WTC11 (cell line): ENCODE measurements around the gene SCNN1B. TPM values are rescaled to one million over a fixed set of nuclear protein-coding genes. Genes with fewer than 3 reads are reported as not detected.

Experiments
- ATAC-seq: fragments of 200-7000 bp; cut with Tn5 transposase; 2 replicates; pipeline ENCODE4 v1.10.0; 2021; ENCODE audit warnings: mild to moderate bottlenecking, moderate library complexity
- CTCF ChIA-PET: fragments of 300-600 bp; sonication (Branson Sonifier 250); formaldehyde crosslinking; loops from one replicate; lab custom pipeline; 2021; ENCODE audit warnings: antibody characterized with exemption; lab: Charles Lee
- POLR2A ChIA-PET: fragments of 350-600 bp; sonication (Branson Sonifier 250); formaldehyde crosslinking; loops from one replicate; lab custom pipeline; 2021; ENCODE audit warnings: antibody characterized with exemption; lab: Charles Lee
- DNase-seq: peaks from one replicate; pipeline ENCODE4 v3.0.0; 2021; ENCODE audit warnings: low spot score
- H3K27ac Mint-ChIP-seq: 2 replicates; pipeline ENCODE4 v1.8.0; 2021; ENCODE audit warnings: mixed read lengths
- H3K27me3 Mint-ChIP-seq: 2 replicates; pipeline ENCODE4 v1.8.0; 2021; ENCODE audit warnings: low read depth, mild to moderate bottlenecking, moderate library complexity, mixed read lengths
- H3K36me3 Mint-ChIP-seq: 2 replicates; pipeline ENCODE4 v1.8.0; 2021; ENCODE audit warnings: mixed read lengths
- H3K4me1 Mint-ChIP-seq: 2 replicates; pipeline ENCODE4 v1.8.0; 2022; ENCODE audit warnings: mixed read lengths
- H3K4me3 Mint-ChIP-seq: 2 replicates; pipeline ENCODE4 v1.8.0; 2021; ENCODE audit warnings: mild to moderate bottlenecking, moderate library complexity, mixed read lengths
- H3K9me3 Mint-ChIP-seq: 2 replicates; pipeline ENCODE4 v1.8.0; 2021; ENCODE audit warnings: mixed read lengths
- ELF4 ChIP-seq: sonication (generic); formaldehyde crosslinking; IDR thresholded peaks from 2 replicates; pipeline ENCODE4 v1.8.1; 2022; ENCODE audit warnings: low read depth, mild to moderate bottlenecking, moderate library complexity, missing genetic modification reagents
- FOXJ3 ChIP-seq: sonication (generic); formaldehyde crosslinking; IDR thresholded peaks from 2 replicates; pipeline ENCODE4 v1.9.0; 2021; ENCODE audit warnings: missing genetic modification reagents, mild to moderate bottlenecking, borderline replicate concordance
- GABPB1 ChIP-seq: sonication (generic); formaldehyde crosslinking; IDR thresholded peaks from 2 replicates; pipeline ENCODE4 v1.8.1; 2023; ENCODE audit warnings: mild to moderate bottlenecking, missing genetic modification reagents
- MXD4 ChIP-seq: fragments of 250-450 bp; sonication (Bioruptor Pico); IDR thresholded peaks from 2 replicates; pipeline ENCODE4 v1.8.0; 2021; ENCODE audit warnings: mild to moderate bottlenecking, moderate library complexity, borderline replicate concordance
- MYBL2 ChIP-seq: sonication (generic); formaldehyde crosslinking; IDR thresholded peaks from 2 replicates; pipeline ENCODE4 v1.8.1; 2023; ENCODE audit warnings: mild to moderate bottlenecking, moderate library complexity, missing genetic modification reagents
- NFATC4 ChIP-seq: fragments of 250-450 bp; sonication (Bioruptor Pico); IDR thresholded peaks from 2 replicates; pipeline ENCODE4 v1.9.0; 2021; ENCODE audit warnings: mild to moderate bottlenecking
- NR1H2 ChIP-seq: sonication (generic); formaldehyde crosslinking; IDR thresholded peaks from 2 replicates; pipeline ENCODE4 v1.9.0; 2021; ENCODE audit warnings: mild to moderate bottlenecking, moderate library complexity, missing genetic modification reagents
- SMAD4 ChIP-seq: sonication (generic); formaldehyde crosslinking; IDR thresholded peaks from 2 replicates; pipeline ENCODE4 v1.8.0; 2022; ENCODE audit warnings: mild to moderate bottlenecking, missing genetic modification reagents
- ZBTB43 ChIP-seq: sonication (generic); formaldehyde crosslinking; IDR thresholded peaks from 2 replicates; pipeline ENCODE4 v1.8.1; 2023; ENCODE audit warnings: mild to moderate bottlenecking, missing genetic modification reagents
- ZNF317 ChIP-seq: sonication (generic); formaldehyde crosslinking; IDR thresholded peaks from 2 replicates; pipeline ENCODE4 v1.8.1; 2023; ENCODE audit warnings: low read depth, mild to moderate bottlenecking, moderate library complexity, missing genetic modification reagents, borderline replicate concordance
- ZNF416 ChIP-seq: fragments of 250-450 bp; sonication (Bioruptor Pico); IDR thresholded peaks from 2 replicates; pipeline ENCODE4 v1.9.0; 2021; ENCODE audit warnings: mild to moderate bottlenecking, inconsistent platforms
- total RNA-seq: library from RNA; stranded (reverse); gene quantifications from 3 replicates; pipeline ENCODE4 v1.2.3, GENCODE V29; 2021
- TF ChIP-seq, protein P1 (sequence below): sonication (generic); formaldehyde crosslinking; IDR thresholded peaks from 2 replicates; pipeline ENCODE4 v1.8.0; 2023; ENCODE audit warnings: missing genetic modification reagents, mild to moderate bottlenecking, borderline replicate concordance
- TF ChIP-seq, protein P2 (sequence below): sonication (generic); formaldehyde crosslinking; conservative IDR thresholded peaks from 2 replicates; pipeline ENCODE4 v1.8.1; 2023; ENCODE audit warnings: mild to moderate bottlenecking, low read depth, missing genetic modification reagents, moderate library complexity
- TF ChIP-seq, protein P3 (sequence below): sonication (generic); formaldehyde crosslinking; IDR thresholded peaks from 2 replicates; pipeline ENCODE4 v1.8.0; 2022; ENCODE audit warnings: mild to moderate bottlenecking, missing genetic modification reagents

The SCNN1B gene
- total RNA-seq, 1 experiment from 2014 or later = 4.8 TPM

DNA sequence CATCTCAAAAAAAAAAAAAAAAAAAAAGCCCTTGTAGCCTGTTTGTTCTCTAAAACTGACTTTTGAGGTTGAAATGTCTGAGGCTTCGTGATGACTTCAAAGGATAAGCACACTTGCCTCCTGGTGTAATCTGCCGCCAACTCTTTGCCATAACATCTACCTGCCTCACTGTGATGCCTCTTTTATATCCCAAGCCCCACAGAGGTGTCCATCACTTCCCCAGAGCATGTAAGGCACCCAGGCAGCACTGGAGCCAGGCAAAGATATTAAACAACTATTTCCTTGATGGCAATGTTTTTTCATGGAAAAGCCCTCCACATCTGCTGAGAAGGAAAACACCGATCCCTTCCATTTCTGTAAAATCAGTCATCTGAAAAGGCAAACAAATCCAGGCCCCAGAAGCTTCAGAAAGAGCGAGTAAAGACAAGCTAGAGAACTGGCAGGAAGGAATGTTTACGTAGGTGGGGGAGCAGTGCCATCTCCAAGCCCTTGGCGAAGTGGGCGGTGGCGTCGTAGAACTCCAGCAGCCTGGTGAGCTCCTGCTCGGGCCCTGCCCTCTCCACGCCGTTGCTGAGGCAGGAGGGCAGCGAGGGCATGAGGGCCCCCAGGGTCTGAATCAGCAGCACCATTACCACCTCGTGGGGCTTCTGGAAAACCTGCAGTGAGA is 122.3 kb downstream of the SCNN1B start (continued):
- TF ChIP-seq ZBTB43 (CRISPR knock-in tag) (no peak), FOXJ3 (CRISPR knock-in tag) (no peak)
- TF ChIP-seq, protein P1, sequence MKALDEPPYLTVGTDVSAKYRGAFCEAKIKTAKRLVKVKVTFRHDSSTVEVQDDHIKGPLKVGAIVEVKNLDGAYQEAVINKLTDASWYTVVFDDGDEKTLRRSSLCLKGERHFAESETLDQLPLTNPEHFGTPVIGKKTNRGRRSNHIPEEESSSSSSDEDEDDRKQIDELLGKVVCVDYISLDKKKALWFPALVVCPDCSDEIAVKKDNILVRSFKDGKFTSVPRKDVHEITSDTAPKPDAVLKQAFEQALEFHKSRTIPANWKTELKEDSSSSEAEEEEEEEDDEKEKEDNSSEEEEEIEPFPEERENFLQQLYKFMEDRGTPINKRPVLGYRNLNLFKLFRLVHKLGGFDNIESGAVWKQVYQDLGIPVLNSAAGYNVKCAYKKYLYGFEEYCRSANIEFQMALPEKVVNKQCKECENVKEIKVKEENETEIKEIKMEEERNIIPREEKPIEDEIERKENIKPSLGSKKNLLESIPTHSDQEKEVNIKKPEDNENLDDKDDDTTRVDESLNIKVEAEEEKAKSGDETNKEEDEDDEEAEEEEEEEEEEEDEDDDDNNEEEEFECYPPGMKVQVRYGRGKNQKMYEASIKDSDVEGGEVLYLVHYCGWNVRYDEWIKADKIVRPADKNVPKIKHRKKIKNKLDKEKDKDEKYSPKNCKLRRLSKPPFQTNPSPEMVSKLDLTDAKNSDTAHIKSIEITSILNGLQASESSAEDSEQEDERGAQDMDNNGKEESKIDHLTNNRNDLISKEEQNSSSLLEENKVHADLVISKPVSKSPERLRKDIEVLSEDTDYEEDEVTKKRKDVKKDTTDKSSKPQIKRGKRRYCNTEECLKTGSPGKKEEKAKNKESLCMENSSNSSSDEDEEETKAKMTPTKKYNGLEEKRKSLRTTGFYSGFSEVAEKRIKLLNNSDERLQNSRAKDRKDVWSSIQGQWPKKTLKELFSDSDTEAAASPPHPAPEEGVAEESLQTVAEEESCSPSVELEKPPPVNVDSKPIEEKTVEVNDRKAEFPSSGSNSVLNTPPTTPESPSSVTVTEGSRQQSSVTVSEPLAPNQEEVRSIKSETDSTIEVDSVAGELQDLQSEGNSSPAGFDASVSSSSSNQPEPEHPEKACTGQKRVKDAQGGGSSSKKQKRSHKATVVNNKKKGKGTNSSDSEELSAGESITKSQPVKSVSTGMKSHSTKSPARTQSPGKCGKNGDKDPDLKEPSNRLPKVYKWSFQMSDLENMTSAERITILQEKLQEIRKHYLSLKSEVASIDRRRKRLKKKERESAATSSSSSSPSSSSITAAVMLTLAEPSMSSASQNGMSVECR = no peak
- TF ChIP-seq, protein P2, sequence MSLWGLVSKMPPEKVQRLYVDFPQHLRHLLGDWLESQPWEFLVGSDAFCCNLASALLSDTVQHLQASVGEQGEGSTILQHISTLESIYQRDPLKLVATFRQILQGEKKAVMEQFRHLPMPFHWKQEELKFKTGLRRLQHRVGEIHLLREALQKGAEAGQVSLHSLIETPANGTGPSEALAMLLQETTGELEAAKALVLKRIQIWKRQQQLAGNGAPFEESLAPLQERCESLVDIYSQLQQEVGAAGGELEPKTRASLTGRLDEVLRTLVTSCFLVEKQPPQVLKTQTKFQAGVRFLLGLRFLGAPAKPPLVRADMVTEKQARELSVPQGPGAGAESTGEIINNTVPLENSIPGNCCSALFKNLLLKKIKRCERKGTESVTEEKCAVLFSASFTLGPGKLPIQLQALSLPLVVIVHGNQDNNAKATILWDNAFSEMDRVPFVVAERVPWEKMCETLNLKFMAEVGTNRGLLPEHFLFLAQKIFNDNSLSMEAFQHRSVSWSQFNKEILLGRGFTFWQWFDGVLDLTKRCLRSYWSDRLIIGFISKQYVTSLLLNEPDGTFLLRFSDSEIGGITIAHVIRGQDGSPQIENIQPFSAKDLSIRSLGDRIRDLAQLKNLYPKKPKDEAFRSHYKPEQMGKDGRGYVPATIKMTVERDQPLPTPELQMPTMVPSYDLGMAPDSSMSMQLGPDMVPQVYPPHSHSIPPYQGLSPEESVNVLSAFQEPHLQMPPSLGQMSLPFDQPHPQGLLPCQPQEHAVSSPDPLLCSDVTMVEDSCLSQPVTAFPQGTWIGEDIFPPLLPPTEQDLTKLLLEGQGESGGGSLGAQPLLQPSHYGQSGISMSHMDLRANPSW (CRISPR knock-in tag) = no peak
- TF ChIP-seq, all 79 proteins: peak for 0

- CTCF ChIA-PET = no interaction called here
- Mint-ChIP-seq H3K4me3 (no peak overlapping the region), H3K27me3 (no peaks in the 10 kb centered on the region)
- TF ChIP-seq ZNF317 (CRISPR knock-in tag) = no peak
- TF ChIP-seq ZNF416 (CRISPR knock-in tag) = no peak
- TF ChIP-seq, protein P3, sequence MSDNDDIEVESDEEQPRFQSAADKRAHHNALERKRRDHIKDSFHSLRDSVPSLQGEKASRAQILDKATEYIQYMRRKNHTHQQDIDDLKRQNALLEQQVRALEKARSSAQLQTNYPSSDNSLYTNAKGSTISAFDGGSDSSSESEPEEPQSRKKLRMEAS (CRISPR knock-in tag) = no peak
- TF ChIP-seq NFATC4 (CRISPR knock-in tag) = no peak
- no peak for TF ChIP-seq MYBL2
- no peak for TF ChIP-seq MXD4 (CRISPR knock-in tag)
- no peak for TF ChIP-seq NR1H2 (CRISPR knock-in tag)
- TF ChIP-seq GABPB1 (CRISPR knock-in tag) = no peak
- no peak for TF ChIP-seq SMAD4
- TF ChIP-seq ELF4 (CRISPR knock-in tag) = no peak
- TF ChIP-seq, all 79 proteins: peak for 0
- POLR2A ChIA-PET = no interaction called here
- DNase-seq = no peak
- Mint-ChIP-seq H3K9me3 (no peaks in the 10 kb centered on the region), H3K4me1 (peaks cover 2% of the 10 kb centered on the region; the same call in 1 of the 2 replicates), H3K27ac (no peak overlapping the region), H3K36me3 (peaks cover 40% of the 10 kb centered on the region)
- ATAC-seq = no peak
Measured at GRCh38 chr16:23428351-23428750, 126.2 kb downstream of the SCNN1B start.

Other genes starting within 250 kb of the SCNN1B start
- gene USP31, start 152.8 kb upstream of the SCNN1B start, total RNA-seq = 13.3 to 17.4 TPM (median 13.7 TPM) in 3 replicates
- 0.78 to 1.3 TPM (median 0.80 TPM) in 3 replicates for gene SCNN1G, start 119.6 kb upstream of the SCNN1B start, total RNA-seq
- gene COG7, start 150.9 kb downstream of the SCNN1B start, total RNA-seq = 21.6 to 22.6 TPM (median 21.9 TPM) in 3 replicates
- 107 to 122 TPM (median 122 TPM) in 3 replicates for gene GGA2, start 208.2 kb downstream of the SCNN1B start, total RNA-seq